Smooth muscle cell (in vitro differentiated cells): ENCODE results near the gene PRKG2. TPM values are rescaled to one million over a fixed set of nuclear protein-coding genes. Genes with fewer than 3 reads are reported as not detected.

Experiments
- DNase-seq: peaks from one replicate; lab custom pipeline; 2025; ENCODE audit not compliant: unreplicated experiment; lab: John Stamatoyannopoulos, UW
- H2AFZ ChIP-seq: fragments of 200-600 bp; sonication (generic); 2 replicates; pipeline ENCODE4 v1.6.0; 2016; ENCODE audit warnings: antibody characterized with exemption, low read depth, mild to moderate bottlenecking
- H3F3A ChIP-seq: fragments of 200-600 bp; sonication (generic); 2 replicates; pipeline ENCODE4 v1.6.0; 2017; ENCODE audit warnings: antibody characterized with exemption, low read depth
- H3K27ac ChIP-seq: fragments of 200-600 bp; sonication (generic); 2 replicates; pipeline ENCODE4 v1.5.1; 2016; ENCODE audit warnings: low read depth, mild to moderate bottlenecking
- H3K27me3 ChIP-seq: fragments of 200-600 bp; sonication (generic); 2 replicates; pipeline ENCODE4 v1.6.1; 2016; ENCODE audit warnings: low read depth, mild to moderate bottlenecking
- H3K36me3 ChIP-seq: fragments of 200-600 bp; sonication (generic); 2 replicates; pipeline ENCODE4 v1.5.1; 2016; ENCODE audit warnings: low read depth
- H3K4me1 ChIP-seq: fragments of 200-600 bp; sonication (generic); 2 replicates; pipeline ENCODE4 v1.5.1; 2016; ENCODE audit warnings: low read depth
- H3K4me2 ChIP-seq: fragments of 200-600 bp; sonication (generic); 2 replicates; pipeline ENCODE4 v1.6.0; 2016; ENCODE audit warnings: mild to moderate bottlenecking
- H3K4me3 ChIP-seq: fragments of 200-600 bp; sonication (generic); 2 replicates; pipeline ENCODE4 v1.5.1; 2016; ENCODE audit warnings: mild to moderate bottlenecking
- H3K79me2 ChIP-seq: fragments of 200-600 bp; sonication (generic); 2 replicates; pipeline ENCODE4 v1.6.0; 2016; ENCODE audit warnings: low read depth, mild to moderate bottlenecking
- H3K9ac ChIP-seq: fragments of 200-600 bp; sonication (generic); 2 replicates; pipeline ENCODE4 v1.6.0; 2016; ENCODE audit warnings: low read depth
- H3K9me3 ChIP-seq: fragments of 200-600 bp; sonication (generic); replicated peaks from 2 replicates; pipeline ENCODE4 v1.5.1; 2016; ENCODE audit warnings: low read depth
- H4K20me1 ChIP-seq: fragments of 200-600 bp; sonication (generic); 2 replicates; pipeline ENCODE4 v1.6.0; 2016; ENCODE audit warnings: low read depth
- WGBS: methylation state at CpG from one replicate; pipeline ENCODE4 v1.1.7; 2016; ENCODE audit warnings: low lambda C conversion rate; 5-methylcytosine and 5-hydroxymethylcytosine counted together
- polyA plus RNA-seq: library from polyadenylated mRNA; unstranded; fragments of >200 nt; fragmentation: Nextera tagmentation; extraction: Ambion mirVana; gene quantifications from 2 replicates; pipeline ENCODE4 v1.2.1, GENCODE V29; 2016
- total RNA-seq: library from RNA; depleted of rRNA; stranded (reverse); fragments of >200 nt; gene quantifications from 2 replicates; pipeline ENCODE4 v1.2.3, GENCODE V29; 2014
- TF ChIP-seq, protein P1 (sequence below): fragments of 200-600 bp; sonication (generic); IDR thresholded peaks from 2 replicates; pipeline ENCODE4 v1.5.1; 2017; ENCODE audit warnings: borderline replicate concordance, mild to moderate bottlenecking, antibody characterized with exemption; ENCODE audit not compliant: insufficient read depth, poor library complexity, severe bottlenecking

PRKG2 gene
- total and polyA plus RNA-seq, 2 experiments from 2014 or later, result 0.09 TPM; not detected in 1

DNA sequence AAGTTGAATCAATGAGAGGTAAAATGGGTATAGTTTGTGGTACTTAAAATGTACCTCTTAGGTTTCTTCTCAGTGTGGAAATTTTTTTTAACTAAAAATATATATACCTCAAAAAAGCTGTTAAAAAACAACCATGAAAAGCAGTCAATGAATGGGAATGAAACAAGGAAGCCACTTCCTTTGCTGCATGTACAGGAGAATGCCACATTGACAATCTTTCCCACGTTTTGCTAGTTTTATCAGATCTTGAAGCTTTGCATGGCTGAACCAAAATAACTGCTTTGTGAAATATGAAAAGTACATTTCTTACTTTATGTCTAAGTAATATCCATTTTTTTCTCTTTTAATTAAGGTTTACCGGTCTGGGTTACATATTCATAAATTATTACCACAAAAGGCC lies 71.8 kb downstream of the PRKG2 start:
- Histone ChIP-seq H3K27ac (no peak overlapping the region), H3K9ac (no peak overlapping the region), H3K79me2 (no peaks in the 10 kb centered on the region), H4K20me1 (no peaks in the 10 kb centered on the region), H3K4me3 (no peak overlapping the region), H3K4me1 (no peaks in the 10 kb centered on the region), H3K36me3 (no peaks in the 10 kb centered on the region), H3K4me2 (no peak overlapping the region), H3F3A (no peaks in the 10 kb centered on the region), H2AFZ (no peak overlapping the region), H3K27me3 (no peaks in the 10 kb centered on the region), H3K9me3 (no peaks in the 10 kb centered on the region)
- WGBS, result 85% methylated on average over 2 of the region's 2 CpGs
- DNase-seq, result no peak
- TF ChIP-seq, protein P1, sequence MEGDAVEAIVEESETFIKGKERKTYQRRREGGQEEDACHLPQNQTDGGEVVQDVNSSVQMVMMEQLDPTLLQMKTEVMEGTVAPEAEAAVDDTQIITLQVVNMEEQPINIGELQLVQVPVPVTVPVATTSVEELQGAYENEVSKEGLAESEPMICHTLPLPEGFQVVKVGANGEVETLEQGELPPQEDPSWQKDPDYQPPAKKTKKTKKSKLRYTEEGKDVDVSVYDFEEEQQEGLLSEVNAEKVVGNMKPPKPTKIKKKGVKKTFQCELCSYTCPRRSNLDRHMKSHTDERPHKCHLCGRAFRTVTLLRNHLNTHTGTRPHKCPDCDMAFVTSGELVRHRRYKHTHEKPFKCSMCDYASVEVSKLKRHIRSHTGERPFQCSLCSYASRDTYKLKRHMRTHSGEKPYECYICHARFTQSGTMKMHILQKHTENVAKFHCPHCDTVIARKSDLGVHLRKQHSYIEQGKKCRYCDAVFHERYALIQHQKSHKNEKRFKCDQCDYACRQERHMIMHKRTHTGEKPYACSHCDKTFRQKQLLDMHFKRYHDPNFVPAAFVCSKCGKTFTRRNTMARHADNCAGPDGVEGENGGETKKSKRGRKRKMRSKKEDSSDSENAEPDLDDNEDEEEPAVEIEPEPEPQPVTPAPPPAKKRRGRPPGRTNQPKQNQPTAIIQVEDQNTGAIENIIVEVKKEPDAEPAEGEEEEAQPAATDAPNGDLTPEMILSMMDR, result no peak

DNA sequence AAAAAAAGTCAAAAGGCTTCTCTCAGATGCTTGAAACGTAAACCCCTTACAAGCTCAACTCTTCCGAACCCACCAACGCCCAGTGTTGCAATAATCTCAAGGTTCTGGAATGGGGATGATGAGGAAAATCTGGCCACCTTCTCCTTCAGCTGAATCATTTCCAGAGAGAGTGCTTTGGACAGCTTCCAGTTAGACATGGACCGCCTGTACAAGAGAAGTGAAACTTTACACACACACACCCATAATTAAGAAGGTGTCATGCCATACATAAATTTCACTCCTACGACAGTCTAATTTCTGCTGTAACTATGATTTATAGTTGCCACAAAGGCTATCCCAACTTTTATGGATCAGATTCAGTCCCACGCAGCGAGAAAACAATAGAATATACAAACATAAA lies 72.3 kb downstream of the PRKG2 start:
- no peaks in the 10 kb centered on the region for H3K36me3 ChIP-seq
- no peaks in the 10 kb centered on the region for H3K27me3 ChIP-seq
- no peaks in the 10 kb centered on the region for H3F3A ChIP-seq
- no peak overlapping the region for H2AFZ ChIP-seq
- TF ChIP-seq, protein P1, result no peak
- no peak overlapping the region for H3K9ac ChIP-seq
- no peaks in the 10 kb centered on the region for H3K9me3 ChIP-seq
- no peak overlapping the region for H3K27ac ChIP-seq
- no peak overlapping the region for H3K4me3 ChIP-seq
- no peaks in the 10 kb centered on the region for H4K20me1 ChIP-seq
- no peaks in the 10 kb centered on the region for H3K79me2 ChIP-seq
- no peak overlapping the region for H3K4me2 ChIP-seq
- 90% methylated on average over 7 of the region's 7 CpGs for WGBS
- DNase-seq, result no peak
- H3K4me1 ChIP-seq, result no peaks in the 10 kb centered on the region

DNA sequence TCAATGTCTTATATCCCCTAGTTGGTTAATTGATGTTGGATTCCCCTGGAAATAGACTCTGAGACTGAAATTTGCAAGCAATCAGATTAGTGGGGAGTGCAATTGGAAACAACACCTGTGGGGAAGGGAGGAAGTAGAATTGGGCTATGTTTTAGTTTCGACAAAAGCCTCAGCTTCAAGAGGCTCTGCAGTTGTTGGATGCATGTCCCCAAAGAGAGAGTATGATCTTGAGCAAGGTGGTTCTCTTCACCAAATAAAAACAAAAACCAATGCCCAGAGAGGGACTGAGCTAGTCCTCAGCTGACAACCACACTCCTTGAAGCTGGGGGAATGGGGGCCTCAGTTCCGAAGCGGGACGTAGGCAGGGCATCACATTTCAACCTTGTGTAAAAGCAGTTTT lies 77.1 kb downstream of the PRKG2 start:
- TF ChIP-seq, protein P1, result no peak
- no peaks in the 10 kb centered on the region for H3K79me2 ChIP-seq
- DNase-seq, result no peak
- H3K36me3 ChIP-seq, result no peaks in the 10 kb centered on the region
- H2AFZ ChIP-seq, result no peak overlapping the region
- H3K9me3 ChIP-seq, result no peaks in the 10 kb centered on the region
- H3K27ac ChIP-seq, result no peak overlapping the region
- WGBS, result 99% methylated on average over 4 of the region's 4 CpGs
- H3F3A ChIP-seq, result no peaks in the 10 kb centered on the region
- H3K9ac ChIP-seq, result no peak overlapping the region
- no peaks in the 10 kb centered on the region for H3K4me1 ChIP-seq
- no peaks in the 10 kb centered on the region for H4K20me1 ChIP-seq
- H3K4me2 ChIP-seq, result no peak overlapping the region
- no peaks in the 10 kb centered on the region for H3K27me3 ChIP-seq
- H3K4me3 ChIP-seq, result no peak overlapping the region

DNA sequence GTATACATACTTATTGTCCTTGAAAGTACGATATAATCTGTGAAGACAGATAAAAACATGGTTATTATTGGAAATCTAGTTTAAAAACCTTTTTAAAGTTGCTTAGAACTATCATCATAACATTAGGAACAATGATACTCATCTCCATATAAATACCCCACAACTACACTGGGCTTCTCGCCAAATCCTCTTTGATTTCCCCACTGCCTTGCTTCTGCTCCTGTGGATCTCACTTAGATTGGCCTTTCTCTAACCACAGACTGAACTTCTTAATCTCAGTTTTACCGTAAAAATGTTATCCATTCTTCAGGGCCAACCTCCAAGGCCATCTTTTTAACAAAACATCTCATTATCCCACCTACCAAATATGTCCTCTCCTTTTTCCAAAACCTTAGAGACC lies 77.6 kb downstream of the PRKG2 start:
- Histone ChIP-seq H3F3A (no peaks in the 10 kb centered on the region), H2AFZ (no peak overlapping the region), H3K9me3 (no peaks in the 10 kb centered on the region), H3K9ac (no peak overlapping the region), H3K36me3 (no peaks in the 10 kb centered on the region), H4K20me1 (no peaks in the 10 kb centered on the region), H3K27ac (no peak overlapping the region), H3K4me3 (no peak overlapping the region), H3K79me2 (no peaks in the 10 kb centered on the region), H3K27me3 (no peaks in the 10 kb centered on the region), H3K4me1 (no peaks in the 10 kb centered on the region), H3K4me2 (no peak overlapping the region)
- TF ChIP-seq, protein P1, result no peak
- whole genome bisulfite sequencing, result 87% methylated on average over 3 of the region's 3 CpGs
- DNase-seq, result no peak
